Head of caudate nucleus (tissue), 42 donors: ENCODE measurements around the gene TM9SF1.
"Not testable (repeated sequence)": the region's sequence is repeated elsewhere in the genome, so short reads cannot be mapped to it uniquely, and the experiment has no call there.

ENCODE experiments used
- DNase-seq, 42 donors: peaks; one replicate each; pipeline versions ENCODE4 v3.0.0 to v3.0.0-alpha.2; 2020 to 2021; ENCODE audit warnings: mixed read lengths in 7 of 42
- intact Hi-C: fragments of 100-400 bp; cut with DNase I; formaldehyde crosslinking; loops from one replicate; pipeline ENCODE4 v1.15.0; 2022

Gene TM9SF1

GRCh38 chr14:24231263-24232120, 36.3 kb upstream of the TM9SF1 start:
- intact Hi-C loops: loop anchor here (2.0 kb wide), 1 partner anchor 15 kb away; the partner anchor contains the start of gene MDP1
- DNase-seq: peak in 8 of 42 donors; percentile 7 to 81 (median 23)

- no peak for DNase-seq
- intact Hi-C loops: no loop called here
Observed at GRCh38 chr14:24228902-24229301, 33.7 kb upstream of the TM9SF1 start.

- DNase-seq: no peak
- intact Hi-C loops: no loop called here
Observed at GRCh38 chr14:24226473-24226872, 31.2 kb upstream of the TM9SF1 start.

- DNase-seq: no peak
- intact Hi-C loops: no loop called here
Observed at GRCh38 chr14:24224618-24225071, 29.4 kb upstream of the TM9SF1 start.

- intact Hi-C loops: not testable (repeated sequence)
- DNase-seq: peak in 1 of 42 donors; percentile 13
Observed at GRCh38 chr14:24222987-24223386, 27.7 kb upstream of the TM9SF1 start.

- no peak for DNase-seq
- intact Hi-C loops: no loop called here
Observed at GRCh38 chr14:24219521-24219920, 24.3 kb upstream of the TM9SF1 start.

GRCh38 chr14:24219080-24219479, 23.8 kb upstream of the TM9SF1 start:
- no peak for DNase-seq
- intact Hi-C loops: no loop called here

GRCh38 chr14:24216876-24217275, 21.6 kb upstream of the TM9SF1 start:
- intact Hi-C loops: loop anchor here (2.0 kb wide), 1 partner anchor 16 kb away; the partner anchor contains the start of genes GMPR2 and NEDD8
- not testable (repeated sequence) for DNase-seq

- no peak for DNase-seq
- intact Hi-C loops: loop anchor here (2.0 kb wide), 1 partner anchor 16 kb away; the partner anchor contains the start of genes GMPR2 and NEDD8
Observed at GRCh38 chr14:24216345-24216699, 21.1 kb upstream of the TM9SF1 start.

GRCh38 chr14:24215495-24216344, 20.5 kb upstream of the TM9SF1 start, which contains the start of gene MDP1:
TSS of gene MDP1 (minus strand) at chr14:24216066. CDS start at chr14:24215955, 111 bp downstream.
- peak; percentile 76 to 96 (median 88) for DNase-seq
- intact Hi-C loops: loop anchor here (2.0 kb wide), 1 partner anchor 17 kb away; the partner anchor contains the start of genes GMPR2 and NEDD8

- DNase-seq: peak in 1 of 42 donors; percentile 19
- intact Hi-C loops: no loop called here
Observed at GRCh38 chr14:24213866-24214662, 18.8 kb upstream of the TM9SF1 start.

- intact Hi-C loops: no loop called here
- peak; percentile 87 to 97 (median 94) for DNase-seq
Observed at GRCh38 chr14:24212924-24213865, 18.0 kb upstream of the TM9SF1 start, which contains the start of gene CHMP4A. TSS of gene CHMP4A (minus strand) at chr14:24213488. CDS start at chr14:24213439, 49 bp downstream.

- DNase-seq: no peak
- intact Hi-C loops: no loop called here
Observed at GRCh38 chr14:24211311-24211710, 16.1 kb upstream of the TM9SF1 start.

GRCh38 chr14:24207625-24208024, 12.4 kb upstream of the TM9SF1 start:
- intact Hi-C loops: no loop called here
- peak in 2 of 42 donors; percentile 2 to 7 for DNase-seq

GRCh38 chr14:24207104-24207551, 11.9 kb upstream of the TM9SF1 start:
- intact Hi-C loops: no loop called here
- peak in 2 of 42 donors; percentile 1 to 3 for DNase-seq

- peak in 2 of 42 donors; percentile 8 to 27 for DNase-seq
- intact Hi-C loops: no loop called here
Observed at GRCh38 chr14:24206260-24207103, 11.2 kb upstream of the TM9SF1 start.
